ENCODE data around the gene DDR2. TPM values are rescaled to one million over a fixed set of nuclear protein-coding genes. Genes with fewer than 3 reads are reported as not detected.

The DDR2 gene
- total RNA-seq, 2 donors from 2014 or later: 41.6 to 69.9 TPM

- H3K4me3 ChIP-seq: peak overlapping the region; percentile 49 to 50
Measured at GRCh38 chr1:162632698-162633080, 425 bp downstream of the DDR2 start.

GRCh38 chr1:162633081-162633762, 958 bp downstream of the DDR2 start:
- H3K9me3 ChIP-seq: no peaks in the 10 kb centered on the region
- H3K36me3 ChIP-seq: no peaks in the 10 kb centered on the region
- DNase-seq (ENCODE audit: low spot score): no peak
- H3K27ac ChIP-seq: peak overlapping the region; percentile 90 to 96
- peak overlapping the region; percentile 49 to 50 for H3K4me3 ChIP-seq
- H3K27me3 ChIP-seq: no peaks in the 10 kb centered on the region
- peaks cover 0 to 45% of the 10 kb centered on the region in 2 donors for H3K4me1 ChIP-seq
- peak in 1 of 2 donors; percentile 31 for TF ChIP-seq CTCF (IDR thresholded peaks at IDR 0.05)

More at GRCh38 chr1:162632698-162633080, 425 bp downstream of the DDR2 start:
- Histone ChIP-seq H3K9me3 (no peaks in the 10 kb centered on the region), H3K36me3 (no peaks in the 10 kb centered on the region), H3K27ac (peak overlapping the region; percentile 90 to 96), H3K27me3 (no peaks in the 10 kb centered on the region), H3K4me1 (peaks cover 0 to 45% of the 10 kb centered on the region in 2 donors)
- no peak for DNase-seq (ENCODE audit: low spot score)
- no peak for TF ChIP-seq CTCF (IDR thresholded peaks at IDR 0.05)

GRCh38 chr1:162635418-162635817, 3.2 kb downstream of the DDR2 start:
- peaks cover 0 to 37% of the 10 kb centered on the region in 2 donors for H3K4me1 ChIP-seq
- H3K36me3 ChIP-seq: no peaks in the 10 kb centered on the region
- H3K9me3 ChIP-seq: no peaks in the 10 kb centered on the region
- no peak for DNase-seq (ENCODE audit: low spot score)
- no peaks in the 10 kb centered on the region for H3K27me3 ChIP-seq
- no peak for TF ChIP-seq CTCF (IDR thresholded peaks at IDR 0.05)
- H3K27ac ChIP-seq: peak overlapping the region; percentile 90 to 96
- H3K4me3 ChIP-seq: peak overlapping the region in 1 of 2 donors; percentile 50

GRCh38 chr1:162639718-162640117, 7.5 kb downstream of the DDR2 start:
- no peak for TF ChIP-seq CTCF (IDR thresholded peaks at IDR 0.05)
- Histone ChIP-seq H3K4me3 (no peak overlapping the region), H3K27ac (no peak overlapping the region), H3K27me3 (no peaks in the 10 kb centered on the region), H3K9me3 (no peaks in the 10 kb centered on the region), H3K36me3 (no peaks in the 10 kb centered on the region), H3K4me1 (peaks cover 0 to 28% of the 10 kb centered on the region in 2 donors)
- no peak for DNase-seq (ENCODE audit: low spot score)

- Histone ChIP-seq H3K4me3 (no peak overlapping the region), H3K9me3 (no peaks in the 10 kb centered on the region), H3K36me3 (no peaks in the 10 kb centered on the region), H3K4me1 (peaks cover 0 to 15% of the 10 kb centered on the region in 2 donors), H3K27ac (no peak overlapping the region), H3K27me3 (no peaks in the 10 kb centered on the region)
- no peak for DNase-seq (ENCODE audit: low spot score)
- TF ChIP-seq CTCF (IDR thresholded peaks at IDR 0.05): no peak
Measured at GRCh38 chr1:162641114-162641513, 8.8 kb downstream of the DDR2 start.

- Histone ChIP-seq H3K36me3 (no peaks in the 10 kb centered on the region), H3K27me3 (no peaks in the 10 kb centered on the region), H3K4me1 (peaks cover 0 to 18% of the 10 kb centered on the region in 2 donors), H3K4me3 (no peak overlapping the region), H3K9me3 (no peaks in the 10 kb centered on the region), H3K27ac (no peak overlapping the region)
- no peak for DNase-seq (ENCODE audit: low spot score)
- no peak for TF ChIP-seq CTCF (IDR thresholded peaks at IDR 0.05)
Measured at GRCh38 chr1:162644986-162645314, 12.7 kb downstream of the DDR2 start.
